ENCODE data around the gene WBP1L.
A peak's percentile ranks its signal among the peaks of the same experiment; 100 is the strongest.
"Not testable (repeated sequence)": the region's sequence is repeated elsewhere in the genome, so short reads cannot be mapped to it uniquely, and the experiment has no call there.

WBP1L gene

DNA sequence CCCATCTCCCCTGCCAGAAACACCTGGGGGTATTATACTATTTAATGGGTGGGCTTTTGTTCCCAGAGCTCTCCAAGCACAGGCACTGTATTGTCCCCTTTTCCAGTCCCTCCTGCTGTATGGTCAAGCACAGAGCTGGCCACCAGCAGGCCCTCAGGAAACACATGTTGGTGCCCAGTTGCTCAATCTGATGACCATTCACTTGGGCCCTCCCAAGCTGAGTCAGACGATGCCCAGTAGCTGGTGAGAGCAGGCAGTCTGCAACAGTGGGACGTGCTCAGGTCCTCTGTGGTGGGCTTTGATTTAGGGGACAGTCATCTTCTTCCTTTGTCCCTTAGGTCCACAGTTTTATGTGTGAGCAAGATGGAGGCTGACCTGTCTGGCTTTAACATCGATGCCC lies 17.5 kb upstream of the WBP1L start:
- peak; percentile 53 to 54 for DNase-seq

DNA sequence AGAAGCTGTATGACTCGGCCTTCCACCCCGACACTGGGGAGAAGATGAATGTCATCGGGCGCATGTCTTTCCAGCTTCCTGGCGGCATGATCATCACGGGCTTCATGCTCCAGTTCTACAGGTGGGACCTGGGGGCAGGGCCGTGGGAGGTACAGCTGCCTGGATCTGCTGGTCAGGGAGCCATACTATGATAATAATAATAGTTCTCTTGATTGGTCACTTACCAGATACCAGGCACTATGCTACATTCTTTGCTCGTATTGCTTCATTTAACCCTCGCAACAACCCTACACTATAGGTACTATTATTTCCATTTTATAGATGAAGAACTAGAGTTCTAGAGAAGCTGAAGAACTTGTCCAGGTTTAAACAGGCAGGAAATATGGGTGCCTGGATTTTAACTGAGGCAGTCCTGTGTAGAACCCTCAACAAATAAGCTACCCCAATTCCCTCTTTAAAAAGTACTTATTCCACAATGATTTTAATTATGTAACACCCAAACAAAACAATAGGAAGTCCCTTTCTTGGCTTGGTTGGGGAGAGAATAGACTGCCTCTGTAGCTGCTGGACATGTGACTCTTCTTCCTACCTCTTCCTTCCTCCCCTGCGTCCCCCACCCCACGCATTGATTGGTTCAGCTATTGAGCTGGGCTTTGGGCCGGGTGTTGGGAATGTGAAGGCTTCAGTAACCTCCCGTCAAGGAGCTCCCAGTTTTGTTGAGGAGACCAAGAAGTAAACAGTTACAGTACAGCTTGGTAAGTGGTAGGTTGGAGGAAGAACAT lies 16.5 kb upstream of the WBP1L start:
- peak; percentile 87 for DNase-seq

DNA sequence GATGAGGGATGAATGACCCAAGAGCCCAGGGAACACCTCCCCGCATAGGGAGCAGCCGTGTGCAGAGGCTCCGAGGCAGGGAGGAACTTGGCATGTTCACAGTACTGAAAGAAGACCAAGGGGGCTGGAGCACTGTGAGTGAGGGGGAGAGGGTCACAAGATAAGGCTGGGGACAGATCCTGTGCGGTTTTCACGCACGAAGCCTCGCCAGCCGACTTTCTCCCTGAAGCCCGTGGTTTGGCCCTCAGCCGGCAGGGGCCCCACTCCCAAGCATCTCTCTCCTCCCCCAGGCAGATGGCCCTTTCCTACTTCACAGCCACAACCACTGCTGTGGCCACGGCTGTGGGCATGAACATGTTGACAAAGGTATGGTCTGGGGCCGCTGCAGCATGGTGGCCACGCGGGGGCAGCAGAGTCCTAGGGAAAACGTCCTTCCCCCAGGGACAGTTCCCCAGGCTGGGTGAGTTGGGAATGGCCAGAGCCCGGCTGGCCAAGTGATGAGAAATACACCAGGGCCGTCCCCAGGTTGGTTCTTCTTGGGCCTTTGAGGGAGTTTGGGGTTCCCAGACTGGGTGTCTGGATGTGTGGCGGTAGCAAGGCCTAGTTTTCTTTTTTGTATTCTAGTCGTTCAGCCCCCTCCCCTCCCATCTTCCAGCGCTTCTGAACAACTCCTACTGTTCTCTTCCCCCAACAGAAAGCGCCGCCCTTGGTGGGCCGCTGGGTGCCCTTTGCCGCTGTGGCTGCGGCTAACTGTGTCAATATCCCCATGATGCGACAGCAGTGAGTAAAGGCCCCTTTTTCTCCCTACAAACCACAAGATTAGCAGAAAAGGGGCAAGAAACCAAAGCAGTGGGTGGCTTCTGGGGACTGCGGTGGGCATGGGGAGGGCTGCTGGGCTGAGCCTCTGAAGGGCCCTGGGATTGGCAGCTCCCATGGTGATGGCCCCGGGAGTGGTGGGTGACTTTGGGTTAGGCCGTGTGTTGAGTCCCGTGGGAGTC lies 14.4 kb upstream of the WBP1L start:
- DNase-seq: peak; percentile 75 to 84

- DNase-seq: no peak
Measured at GRCh38 chr10:102731222-102731800, 12.4 kb upstream of the WBP1L start.

- DNase-seq: no peak
Measured at GRCh38 chr10:102732661-102733060, 11.1 kb upstream of the WBP1L start.

DNA sequence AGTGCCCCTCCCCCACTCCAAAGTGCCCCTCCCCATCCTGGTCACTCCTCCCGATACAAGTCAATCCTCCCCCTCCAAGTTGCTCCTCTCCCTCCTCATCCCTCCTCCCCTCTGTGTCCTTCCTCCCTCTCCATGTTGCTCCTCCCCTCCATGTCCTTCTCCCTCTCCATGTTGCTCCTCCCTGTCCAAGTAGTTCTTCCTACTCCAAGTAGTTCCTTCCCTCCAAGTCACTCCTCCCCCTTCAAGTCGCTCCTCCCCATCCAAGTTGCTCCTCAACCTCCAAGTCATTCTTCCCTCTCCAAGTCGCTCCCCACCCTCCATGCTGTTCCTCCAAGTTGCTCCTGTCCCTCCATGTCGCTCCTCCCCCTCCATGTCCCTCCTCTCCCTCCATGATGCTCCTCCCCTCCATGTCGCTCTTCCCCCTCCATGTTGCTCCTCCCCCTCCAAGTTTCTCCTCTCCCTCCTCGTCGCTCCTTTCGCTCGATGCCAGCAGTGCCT lies 8.6 kb upstream of the WBP1L start:
- no peak for DNase-seq

DNA sequence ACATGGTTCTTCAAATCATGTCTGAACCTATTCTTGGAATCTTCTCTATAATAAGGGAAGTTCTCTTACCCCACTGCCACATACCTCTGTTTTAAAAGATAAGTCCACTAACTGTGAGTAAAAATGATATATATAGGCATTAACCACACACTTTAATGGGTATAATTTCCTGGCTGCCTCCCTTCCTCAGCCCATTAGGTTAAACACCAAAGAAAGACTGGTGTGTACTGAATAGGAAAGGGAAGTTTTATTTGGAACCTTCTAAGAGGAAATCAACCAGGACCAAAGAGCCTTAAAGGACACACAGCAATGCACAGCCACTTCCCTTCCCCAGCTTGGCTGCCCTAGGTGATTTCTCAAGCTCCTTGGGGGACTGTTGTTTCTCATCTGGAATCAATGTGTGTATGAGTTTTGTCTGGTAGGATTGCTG lies 5.0 kb upstream of the WBP1L start:
- DNase-seq: peak; percentile 50 to 55

- no peak for DNase-seq
Measured at GRCh38 chr10:102740229-102740628, 3.5 kb upstream of the WBP1L start.

- DNase-seq: no peak
Measured at GRCh38 chr10:102741726-102742237, 2.0 kb upstream of the WBP1L start.

GRCh38 chr10:102742313-102742712 lies 1.4 kb upstream of the WBP1L start:
- not testable (repeated sequence) for DNase-seq

DNA sequence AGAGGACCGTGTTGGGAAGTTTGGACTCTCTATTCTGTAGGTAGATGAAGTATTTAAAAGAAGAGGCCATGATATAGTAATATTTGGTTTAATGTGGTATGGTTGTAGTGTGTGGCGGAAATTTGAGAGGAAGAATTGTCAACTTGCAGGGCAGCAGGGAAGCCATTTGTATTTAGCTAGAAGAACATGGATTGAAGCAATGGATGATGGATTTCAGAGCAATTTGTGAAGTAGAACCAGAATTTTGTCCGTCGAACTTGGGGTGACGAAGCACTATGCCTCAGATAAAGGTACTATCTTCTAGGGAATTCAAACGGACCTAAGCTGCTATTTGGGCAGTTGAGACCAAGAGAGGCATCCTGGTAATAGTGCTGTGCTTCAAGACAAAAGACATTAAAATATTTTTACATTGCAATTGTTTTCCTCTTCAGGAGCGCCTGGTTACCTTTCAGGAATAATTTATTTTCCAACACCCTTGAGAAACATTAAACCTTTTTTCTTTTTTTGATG lies 615 bp upstream of the WBP1L start:
- no peak for DNase-seq

DNA sequence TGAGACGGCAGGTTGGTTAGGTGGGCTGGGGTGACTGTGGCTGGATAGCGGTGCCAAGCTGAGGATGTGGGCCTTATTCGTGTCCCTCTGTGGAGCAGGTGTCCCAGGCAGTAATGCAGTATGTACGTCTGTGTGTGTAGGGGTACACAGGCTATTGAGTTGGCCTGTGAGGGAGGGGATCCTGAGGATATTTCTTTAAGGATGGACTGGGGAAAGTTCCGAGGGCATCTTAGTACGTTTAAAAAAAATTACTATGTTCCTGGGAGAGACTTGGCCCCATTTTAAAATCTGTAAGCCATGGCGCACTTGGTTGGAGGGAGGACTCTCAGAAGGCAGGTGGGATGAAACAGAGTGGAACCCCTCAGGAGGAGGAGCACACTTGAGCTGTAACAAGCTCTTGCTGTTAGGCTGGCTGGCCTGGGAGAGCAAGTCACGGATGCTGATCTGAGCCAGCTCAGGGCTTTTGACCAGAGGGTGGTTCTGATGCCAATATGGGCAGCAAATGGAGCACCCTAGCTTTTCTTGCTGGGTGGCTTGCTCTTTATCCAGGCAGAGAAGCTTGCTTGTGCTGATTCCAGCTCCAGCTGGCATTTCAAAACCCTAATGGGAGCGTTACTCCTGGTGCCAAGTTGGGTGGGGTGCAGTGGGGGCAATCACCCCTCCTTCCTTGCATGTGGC lies 765 bp downstream of the WBP1L start:
- DNase-seq: no peak

DNA sequence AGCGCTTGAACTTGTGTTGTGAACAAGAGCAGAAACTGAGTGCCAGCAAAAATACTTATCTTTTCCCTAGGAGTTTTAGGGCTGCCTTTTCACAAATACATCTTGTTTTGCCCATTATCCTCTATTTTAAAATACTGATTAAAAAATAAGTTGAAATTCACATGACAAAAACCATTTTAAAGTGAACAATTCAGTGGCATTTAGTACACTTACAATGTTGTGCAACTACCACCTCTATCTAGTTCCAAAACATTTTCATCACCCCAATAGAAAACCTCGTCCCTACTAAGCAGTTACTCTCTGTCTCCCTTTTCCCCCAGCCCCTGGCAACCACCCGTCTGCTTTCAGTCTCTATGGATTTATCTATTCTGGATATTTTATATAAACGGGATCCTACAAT lies 1.4 kb downstream of the WBP1L start:
- DNase-seq: no peak

DNA sequence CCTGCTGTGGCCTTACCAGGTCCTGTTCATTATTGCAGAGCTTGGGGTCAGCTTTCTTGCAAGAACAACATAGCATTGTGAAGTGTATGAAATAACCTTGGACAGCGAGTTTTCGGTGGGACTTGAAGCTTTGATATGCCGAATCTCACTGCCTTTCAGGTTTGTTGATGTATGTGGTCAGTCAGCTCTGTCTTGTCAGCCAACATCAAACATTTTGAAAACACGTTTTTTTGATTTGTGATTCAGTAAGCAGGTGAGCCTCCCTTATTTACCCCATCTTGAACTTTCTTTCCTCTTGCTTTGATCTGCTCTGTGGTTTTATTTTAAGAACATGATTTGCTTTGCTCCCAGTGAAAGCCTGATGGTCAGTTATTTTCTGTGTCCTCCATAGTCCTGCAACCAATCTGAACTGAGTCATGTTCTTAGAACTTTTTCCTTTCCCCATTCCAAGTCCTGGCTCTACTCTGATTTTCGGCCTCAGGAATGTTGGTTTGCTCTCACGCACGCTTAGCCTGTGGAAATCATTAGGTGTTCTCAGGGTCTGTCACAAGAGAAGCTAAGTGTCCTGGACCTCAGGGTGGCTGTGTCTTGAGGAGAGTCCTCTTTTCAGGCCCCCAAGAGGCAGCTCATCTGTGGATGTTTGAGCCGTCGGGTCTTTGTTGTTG lies 8.7 kb downstream of the WBP1L start:
- DNase-seq: no peak

- peak; percentile 55 to 59 for DNase-seq
Measured at GRCh38 chr10:102752934-102753664, 9.4 kb downstream of the WBP1L start.

DNA sequence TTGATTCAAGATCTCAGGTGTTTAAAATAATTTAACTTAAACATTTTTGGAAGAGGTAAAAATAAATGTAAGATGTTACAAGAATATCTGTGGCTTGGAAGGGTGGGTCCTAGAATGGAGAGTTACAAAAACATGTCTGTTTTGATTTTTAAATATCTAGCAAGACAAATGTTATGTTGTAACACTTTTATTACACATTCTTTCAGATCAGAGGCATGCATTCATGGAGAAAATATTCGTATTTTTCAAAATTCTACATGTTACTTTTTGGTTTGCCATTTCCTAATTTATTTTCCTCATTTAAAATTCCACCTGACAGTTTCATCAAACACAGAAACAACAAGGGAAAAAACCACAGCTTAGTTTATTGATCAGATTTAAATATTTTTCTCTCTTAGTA lies 10.0 kb downstream of the WBP1L start:
- DNase-seq: no peak

DNA sequence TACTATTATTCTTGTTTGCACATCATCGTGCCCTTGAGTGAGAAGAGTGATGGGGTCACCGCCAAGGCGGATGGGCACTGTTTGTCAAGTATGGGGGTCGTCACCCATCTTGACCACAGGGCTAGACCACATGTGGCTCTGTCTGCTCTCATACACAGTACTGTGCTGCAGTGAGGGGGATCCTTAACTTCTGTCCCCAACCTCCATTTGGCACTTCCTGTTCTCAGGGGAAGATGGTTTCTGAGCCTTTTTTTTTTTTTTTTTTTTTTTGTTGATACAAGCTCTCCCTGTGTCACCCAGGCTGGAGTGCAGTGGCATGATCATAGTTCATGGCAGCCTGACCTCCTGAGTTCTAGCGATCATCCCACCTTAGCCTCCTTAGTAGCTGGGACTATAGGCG lies 13.6 kb downstream of the WBP1L start:
- DNase-seq: no peak

DNA sequence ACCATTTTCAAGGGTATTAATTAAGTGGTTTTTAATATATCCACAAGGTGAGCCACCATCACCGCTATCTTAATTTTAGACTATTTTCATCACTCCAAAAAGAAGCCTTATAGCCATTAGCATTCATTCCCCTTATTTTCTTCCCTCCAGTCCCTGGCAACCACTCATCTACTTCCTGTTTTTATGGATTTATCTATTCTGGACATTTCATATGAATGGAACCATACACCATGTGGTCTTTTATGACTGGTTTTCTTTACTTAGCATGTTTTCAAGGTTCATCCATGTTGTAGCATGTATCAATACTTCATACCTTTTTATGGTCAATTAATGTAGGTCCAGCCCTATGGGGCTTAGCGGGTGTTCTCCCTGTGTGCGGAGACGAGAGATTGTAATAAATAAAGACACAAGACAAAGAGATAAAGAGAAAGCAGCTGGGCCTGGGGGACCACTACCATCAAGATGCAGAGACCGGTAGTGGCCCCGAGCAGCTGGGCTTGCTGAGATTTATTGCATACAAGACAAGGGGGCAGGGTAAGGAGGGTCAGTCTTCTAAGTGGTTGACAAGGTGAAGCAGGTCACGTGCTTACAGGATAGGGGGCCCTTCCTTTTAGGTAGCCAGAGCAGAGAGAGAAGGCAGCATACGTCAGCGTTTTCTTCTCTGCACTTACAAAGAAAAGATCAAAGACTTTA lies 14.6 kb downstream of the WBP1L start:
- peak in 1 of 2 donors; percentile 14 for DNase-seq

GRCh38 chr10:102758933-102759262 lies 15.2 kb downstream of the WBP1L start:
- not testable (repeated sequence) for DNase-seq
